ENCODE data around the gene OGDH. TPM values are rescaled to one million over a fixed set of nuclear protein-coding genes. Genes with fewer than 3 reads are reported as not detected.

Gene OGDH
- total RNA-seq, 4 donors from 2014 or later = 74.0 to 160 (median 143) TPM

DNA sequence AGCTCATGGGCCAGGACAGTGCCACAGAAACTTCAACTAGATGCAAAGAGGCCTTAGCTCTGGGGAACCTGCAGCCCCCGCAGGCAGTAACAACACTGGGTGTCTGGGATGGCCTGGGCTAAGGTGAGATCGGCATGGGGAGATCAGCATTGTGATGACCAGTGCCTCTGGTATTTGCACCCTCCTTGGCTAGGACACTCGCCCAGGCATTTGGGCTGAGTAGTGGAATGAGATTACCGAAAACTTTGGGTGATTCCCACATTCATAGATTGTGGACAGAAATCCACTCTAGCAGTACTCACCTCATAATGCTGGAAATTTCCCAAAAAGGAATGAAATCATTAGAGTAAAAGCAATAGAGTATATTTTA, 71.7 kb downstream of the OGDH start:
- DNase-seq = no peak
- TF ChIP-seq POLR2A (IDR thresholded peaks at IDR 0.05) (no peak), EP300 (IDR thresholded peaks at IDR 0.05; ENCODE audit: low read depth) (no peak), POLR2AphosphoS5 (IDR thresholded peaks at IDR 0.05) (no peak)
- TF ChIP-seq, protein P1, sequence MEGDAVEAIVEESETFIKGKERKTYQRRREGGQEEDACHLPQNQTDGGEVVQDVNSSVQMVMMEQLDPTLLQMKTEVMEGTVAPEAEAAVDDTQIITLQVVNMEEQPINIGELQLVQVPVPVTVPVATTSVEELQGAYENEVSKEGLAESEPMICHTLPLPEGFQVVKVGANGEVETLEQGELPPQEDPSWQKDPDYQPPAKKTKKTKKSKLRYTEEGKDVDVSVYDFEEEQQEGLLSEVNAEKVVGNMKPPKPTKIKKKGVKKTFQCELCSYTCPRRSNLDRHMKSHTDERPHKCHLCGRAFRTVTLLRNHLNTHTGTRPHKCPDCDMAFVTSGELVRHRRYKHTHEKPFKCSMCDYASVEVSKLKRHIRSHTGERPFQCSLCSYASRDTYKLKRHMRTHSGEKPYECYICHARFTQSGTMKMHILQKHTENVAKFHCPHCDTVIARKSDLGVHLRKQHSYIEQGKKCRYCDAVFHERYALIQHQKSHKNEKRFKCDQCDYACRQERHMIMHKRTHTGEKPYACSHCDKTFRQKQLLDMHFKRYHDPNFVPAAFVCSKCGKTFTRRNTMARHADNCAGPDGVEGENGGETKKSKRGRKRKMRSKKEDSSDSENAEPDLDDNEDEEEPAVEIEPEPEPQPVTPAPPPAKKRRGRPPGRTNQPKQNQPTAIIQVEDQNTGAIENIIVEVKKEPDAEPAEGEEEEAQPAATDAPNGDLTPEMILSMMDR (IDR thresholded peaks at IDR 0.05) = no peak
- Histone ChIP-seq H3K4me3 (no peak overlapping the region), H3K27me3 (no peaks in the 10 kb centered on the region), H3K27ac (peak overlapping the region in 2 of 4 donors; percentile 6 to 8), H3K36me3 (peaks cover 0 to 40% (median 16%) of the 10 kb centered on the region in 4 donors), H3K9me3 (no peaks in the 10 kb centered on the region), H3K4me1 (no peaks in the 10 kb centered on the region)
- 95 to 100% methylated on average over 2 to 4 of the region's 4 CpGs for WGBS, 2 donors (ENCODE audit: low coverage in 1 of 2)
- in situ Hi-C loops (cut with MboI; ENCODE audit: low pct_ligation_motif_present in 1 of 4, low pct_unique_long_range_greater_than_20kb in 1 of 4, low sequenced_read_pairs in 3 of 4) (no loop called here), intact Hi-C loops (cut with DNase I; ENCODE audit: low total_unique reads) (no loop called here)

DNA sequence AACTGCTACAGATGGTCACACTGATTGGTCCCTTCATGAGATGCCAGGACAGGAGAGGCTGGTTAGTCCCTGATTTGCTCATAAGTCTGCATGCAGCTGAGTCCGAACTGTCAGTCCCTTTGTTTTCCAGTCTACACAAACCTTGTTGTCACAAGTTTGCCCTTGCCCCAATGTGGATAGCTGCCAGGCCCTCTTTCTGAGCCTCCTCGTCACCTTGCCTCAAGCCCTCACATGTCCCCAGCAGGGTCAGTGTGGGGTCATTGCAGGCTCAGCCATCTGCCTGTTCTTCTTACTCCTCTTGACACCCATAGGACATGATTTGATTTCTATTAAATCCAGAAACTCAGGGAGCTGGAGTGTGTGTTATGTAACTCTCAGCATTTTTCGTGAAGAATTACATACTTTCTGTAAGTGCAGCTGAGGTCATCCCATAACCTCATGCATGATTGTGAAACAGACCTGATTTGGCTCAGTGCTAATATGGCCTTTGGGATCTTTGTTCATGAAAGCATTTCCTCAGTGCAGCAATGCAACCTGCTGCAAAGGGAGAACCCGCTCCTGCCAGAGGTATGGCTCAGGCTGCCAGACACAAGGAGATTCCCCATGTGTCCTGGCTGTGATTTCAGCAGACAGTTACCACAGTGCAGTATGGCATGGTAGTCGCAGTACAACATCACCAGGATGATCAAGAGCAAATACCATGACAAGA, 72.2 kb downstream of the OGDH start:
- Histone ChIP-seq H3K9me3 (no peaks in the 10 kb centered on the region), H3K27ac (peak overlapping the region in 2 of 4 donors; percentile 6 to 8), H3K27me3 (no peaks in the 10 kb centered on the region), H3K4me1 (no peaks in the 10 kb centered on the region), H3K36me3 (peaks cover 0 to 45% (median 16%) of the 10 kb centered on the region in 4 donors), H3K4me3 (no peak overlapping the region)
- TF ChIP-seq EP300 (IDR thresholded peaks at IDR 0.05; ENCODE audit: low read depth) = no peak
- TF ChIP-seq, protein P1 (IDR thresholded peaks at IDR 0.05) = no peak
- no peak for TF ChIP-seq POLR2AphosphoS5 (IDR thresholded peaks at IDR 0.05)
- intact Hi-C loops (cut with DNase I; ENCODE audit: low total_unique reads) (no loop called here), in situ Hi-C loops (cut with MboI; ENCODE audit: low pct_ligation_motif_present in 1 of 4, low pct_unique_long_range_greater_than_20kb in 1 of 4, low sequenced_read_pairs in 3 of 4) (no loop called here)
- WGBS, 2 donors (ENCODE audit: low coverage in 1 of 2) = 90 to 94% methylated on average over 2 to 5 of the region's 5 CpGs
- no peak for DNase-seq

DNA sequence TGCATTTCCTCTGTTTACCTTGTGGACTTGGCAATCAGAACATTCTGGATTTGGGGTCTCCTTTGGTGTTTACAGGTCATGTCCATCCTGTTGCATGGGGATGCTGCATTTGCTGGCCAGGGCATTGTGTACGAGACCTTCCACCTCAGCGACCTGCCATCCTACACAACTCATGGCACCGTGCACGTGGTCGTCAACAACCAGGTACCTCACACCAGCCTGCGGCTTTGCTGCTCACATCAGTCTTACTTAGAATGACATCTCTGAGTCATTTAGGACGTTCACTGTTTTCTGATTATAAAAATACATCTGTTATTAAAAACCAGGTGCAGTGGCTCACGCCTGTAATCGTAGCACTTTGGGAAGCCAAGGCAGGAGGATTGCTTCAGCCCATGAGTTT, 75.2 kb downstream of the OGDH start:
- WGBS, 2 donors (ENCODE audit: low coverage in 1 of 2) = 95 to 100% methylated on average over 4 to 9 of the region's 9 CpGs
- no peaks in the 10 kb centered on the region for H3K9me3 ChIP-seq

DNA sequence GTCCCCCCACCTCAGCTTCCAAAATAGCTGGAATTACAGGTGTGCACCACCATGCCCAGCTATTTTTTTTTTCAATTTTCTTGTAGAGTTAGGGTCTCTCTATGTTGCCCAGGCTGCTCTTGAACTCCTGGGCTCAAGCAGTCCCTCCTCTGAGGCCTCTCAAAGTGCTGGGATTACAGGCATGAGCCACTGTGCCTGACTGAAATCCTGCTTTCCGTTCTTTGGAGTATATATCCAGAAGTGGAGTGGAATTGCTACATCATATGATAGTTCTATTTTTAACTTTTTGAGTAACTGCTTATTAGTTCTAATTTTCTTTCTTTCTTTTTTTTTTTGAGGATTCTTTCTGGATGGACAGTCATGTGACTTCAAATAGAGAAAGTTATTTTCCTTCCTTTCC, 79.3 kb downstream of the OGDH start:
- Histone ChIP-seq H3K27me3 (no peaks in the 10 kb centered on the region), H3K27ac (no peak overlapping the region), H3K36me3 (peaks cover 0 to 40% (median 16%) of the 10 kb centered on the region in 4 donors), H3K4me1 (no peaks in the 10 kb centered on the region), H3K9me3 (no peaks in the 10 kb centered on the region), H3K4me3 (no peak overlapping the region)
- intact Hi-C loops (cut with DNase I; ENCODE audit: low total_unique reads) (no loop called here), in situ Hi-C loops (cut with MboI; ENCODE audit: low pct_ligation_motif_present in 1 of 4, low pct_unique_long_range_greater_than_20kb in 1 of 4, low sequenced_read_pairs in 3 of 4) (no loop called here)
- no peak for DNase-seq
- WGBS, 2 donors (ENCODE audit: low coverage in 1 of 2) = 60 to 73% methylated on average over 1 of the region's 1 CpG
- TF ChIP-seq, protein P1 (IDR thresholded peaks at IDR 0.05) = no peak
- no peak for TF ChIP-seq POLR2A (IDR thresholded peaks at IDR 0.05)
- TF ChIP-seq POLR2AphosphoS5 (IDR thresholded peaks at IDR 0.05) = no peak
- TF ChIP-seq EP300 (IDR thresholded peaks at IDR 0.05; ENCODE audit: low read depth) = no peak

More for the DNA sequence above, 75.2 kb downstream of the OGDH start:
- no peaks in the 10 kb centered on the region for H3K4me1 ChIP-seq
- H3K4me3 ChIP-seq = no peak overlapping the region
- no peak for TF ChIP-seq EP300 (IDR thresholded peaks at IDR 0.05; ENCODE audit: low read depth)
- no peak for TF ChIP-seq POLR2AphosphoS5 (IDR thresholded peaks at IDR 0.05)
- TF ChIP-seq, protein P1 (IDR thresholded peaks at IDR 0.05) = no peak
- TF ChIP-seq POLR2A (IDR thresholded peaks at IDR 0.05) = no peak
- no peak overlapping the region for H3K27ac ChIP-seq
- DNase-seq = no peak
- intact Hi-C loops (cut with DNase I; ENCODE audit: low total_unique reads) (no loop called here), in situ Hi-C loops (cut with MboI; ENCODE audit: low pct_ligation_motif_present in 1 of 4, low pct_unique_long_range_greater_than_20kb in 1 of 4, low sequenced_read_pairs in 3 of 4) (no loop called here)
- H3K36me3 ChIP-seq = peaks cover 0 to 36% (median 10%) of the 10 kb centered on the region in 4 donors
- H3K27me3 ChIP-seq = no peaks in the 10 kb centered on the region

Measured in transverse colon (tissue), 4 donors.